Endothelial cell (in vitro differentiated cells): ENCODE measurements around the gene CCDC68. TPM values are rescaled to one million over a fixed set of nuclear protein-coding genes. Genes with fewer than 3 reads are reported as not detected.

Experiments
- DNase-seq: peaks from one replicate; pipeline ENCODE4 v3.0.0; 2021; ENCODE audit warnings: low spot score
- H3K27ac Mint-ChIP-seq: one replicate; pipeline ENCODE4 v1.8.0; 2021; ENCODE audit warnings: mixed read lengths, inconsistent platforms; ENCODE audit not compliant: unreplicated experiment
- H3K27me3 Mint-ChIP-seq: one replicate; pipeline ENCODE4 v1.8.0; 2021; ENCODE audit warnings: mild to moderate bottlenecking, moderate library complexity, mixed read lengths, inconsistent platforms; ENCODE audit not compliant: unreplicated experiment
- H3K36me3 Mint-ChIP-seq: one replicate; pipeline ENCODE4 v1.8.0; 2021; ENCODE audit warnings: mild to moderate bottlenecking, low read depth, mixed read lengths, inconsistent platforms; ENCODE audit not compliant: unreplicated experiment
- H3K4me1 Mint-ChIP-seq: one replicate; pipeline ENCODE4 v1.8.0; 2021; ENCODE audit warnings: mild to moderate bottlenecking, mixed read lengths, inconsistent platforms; ENCODE audit not compliant: unreplicated experiment
- H3K4me3 Mint-ChIP-seq: one replicate; pipeline ENCODE4 v1.8.0; 2021; ENCODE audit warnings: mild to moderate bottlenecking, mixed read lengths, inconsistent platforms; ENCODE audit not compliant: unreplicated experiment
- H3K9me3 Mint-ChIP-seq: one replicate; pipeline ENCODE4 v1.8.0; 2021; ENCODE audit warnings: mixed read lengths, inconsistent platforms; ENCODE audit not compliant: unreplicated experiment
- total RNA-seq: library from RNA; stranded (reverse); fragmentation: NEBNext Ultra II Directional; extraction: Animal tissue kit (Norgen Biotek cat#: 25700); gene quantifications from one replicate; pipeline ENCODE4 v1.2.1, GENCODE V29; 2021; ENCODE audit not compliant: unreplicated experiment
- TF ChIP-seq, protein P1 (sequence below): fragments of 200-600 bp; sonication (generic); IDR thresholded peaks from one replicate; pipeline ENCODE4 v1.5.0; 2021; ENCODE audit warnings: antibody characterized with exemption; ENCODE audit not compliant: unreplicated experiment

CCDC68 gene
- total RNA-seq, 1 donor from 2014 or later = 0.87 TPM

DNA sequence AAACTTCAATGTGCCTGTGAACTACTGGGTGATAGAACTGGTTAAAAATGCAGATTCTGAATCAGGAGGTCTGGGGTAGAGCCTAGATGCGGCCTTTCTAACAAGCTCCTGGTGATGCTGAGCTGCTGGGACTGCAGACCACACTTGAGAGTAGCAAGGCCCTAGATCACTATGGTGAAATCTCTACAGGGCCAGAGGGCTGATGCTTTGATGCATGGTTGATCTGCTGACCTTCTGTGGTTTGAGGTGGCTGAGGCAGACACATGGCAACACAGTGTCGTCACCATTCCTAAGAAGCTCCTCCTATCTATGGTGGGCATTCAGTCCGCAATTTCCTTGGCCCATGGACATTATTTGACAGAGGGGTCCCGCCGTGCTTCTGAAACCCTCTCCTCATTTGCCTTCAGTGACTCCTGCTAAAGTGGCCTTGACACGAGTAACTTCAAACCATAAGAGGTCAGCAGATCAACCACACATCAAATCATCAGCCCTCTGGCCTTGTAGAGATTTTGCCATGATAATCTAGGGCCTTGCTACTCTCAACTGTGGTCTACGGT lies 19.8 kb downstream of the CCDC68 start:
- no peaks in the 10 kb centered on the region for H3K4me1 Mint-ChIP-seq
- H3K27me3 Mint-ChIP-seq = no peaks in the 10 kb centered on the region
- no peaks in the 10 kb centered on the region for H3K9me3 Mint-ChIP-seq
- DNase-seq = no peak
- no peak overlapping the region for H3K4me3 Mint-ChIP-seq
- H3K27ac Mint-ChIP-seq = no peak overlapping the region
- no peaks in the 10 kb centered on the region for H3K36me3 Mint-ChIP-seq
- TF ChIP-seq, protein P1, sequence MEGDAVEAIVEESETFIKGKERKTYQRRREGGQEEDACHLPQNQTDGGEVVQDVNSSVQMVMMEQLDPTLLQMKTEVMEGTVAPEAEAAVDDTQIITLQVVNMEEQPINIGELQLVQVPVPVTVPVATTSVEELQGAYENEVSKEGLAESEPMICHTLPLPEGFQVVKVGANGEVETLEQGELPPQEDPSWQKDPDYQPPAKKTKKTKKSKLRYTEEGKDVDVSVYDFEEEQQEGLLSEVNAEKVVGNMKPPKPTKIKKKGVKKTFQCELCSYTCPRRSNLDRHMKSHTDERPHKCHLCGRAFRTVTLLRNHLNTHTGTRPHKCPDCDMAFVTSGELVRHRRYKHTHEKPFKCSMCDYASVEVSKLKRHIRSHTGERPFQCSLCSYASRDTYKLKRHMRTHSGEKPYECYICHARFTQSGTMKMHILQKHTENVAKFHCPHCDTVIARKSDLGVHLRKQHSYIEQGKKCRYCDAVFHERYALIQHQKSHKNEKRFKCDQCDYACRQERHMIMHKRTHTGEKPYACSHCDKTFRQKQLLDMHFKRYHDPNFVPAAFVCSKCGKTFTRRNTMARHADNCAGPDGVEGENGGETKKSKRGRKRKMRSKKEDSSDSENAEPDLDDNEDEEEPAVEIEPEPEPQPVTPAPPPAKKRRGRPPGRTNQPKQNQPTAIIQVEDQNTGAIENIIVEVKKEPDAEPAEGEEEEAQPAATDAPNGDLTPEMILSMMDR = no peak

DNA sequence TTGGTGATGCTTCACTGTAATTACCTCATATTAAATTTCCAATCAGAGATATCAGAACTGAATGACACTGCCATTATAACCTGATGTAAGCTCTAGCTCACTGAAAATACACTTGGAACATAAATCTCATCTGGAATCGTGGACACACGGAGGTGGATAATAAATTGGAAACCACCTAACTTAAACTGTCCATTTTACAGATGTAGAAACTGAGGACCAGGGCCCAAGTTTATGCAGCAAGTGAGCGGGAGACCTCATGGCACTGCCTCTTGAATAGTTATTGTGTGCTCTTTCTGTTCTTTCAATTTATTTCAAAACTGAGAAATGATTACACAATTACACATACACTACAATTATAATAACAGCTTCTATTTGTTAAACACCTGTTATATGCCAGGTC lies 20.8 kb downstream of the CCDC68 start:
- no peaks in the 10 kb centered on the region for H3K9me3 Mint-ChIP-seq
- H3K27me3 Mint-ChIP-seq = no peaks in the 10 kb centered on the region
- no peaks in the 10 kb centered on the region for H3K36me3 Mint-ChIP-seq
- H3K4me1 Mint-ChIP-seq = no peaks in the 10 kb centered on the region
- no peak for DNase-seq
- TF ChIP-seq, protein P1 = no peak
- H3K4me3 Mint-ChIP-seq = no peak overlapping the region
- no peak overlapping the region for H3K27ac Mint-ChIP-seq

DNA sequence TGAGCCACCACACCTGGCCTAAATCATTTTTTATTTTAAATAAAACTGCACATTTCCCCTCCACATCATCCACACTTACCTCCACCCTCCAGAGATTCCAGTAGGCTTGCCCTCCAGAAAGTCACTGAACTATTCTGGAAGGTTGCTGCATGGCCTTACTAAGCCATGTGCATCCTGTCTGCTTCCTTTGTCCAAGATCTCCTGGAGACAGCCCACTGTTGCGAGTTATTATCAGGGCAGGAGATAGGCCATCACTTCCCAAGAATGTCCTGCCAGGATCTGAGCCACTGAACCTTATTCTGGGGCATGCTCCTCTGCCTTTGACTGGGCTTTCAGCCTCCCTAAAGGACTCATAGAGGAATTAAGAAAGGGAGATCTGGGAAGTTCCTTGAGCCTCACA lies 26.8 kb downstream of the CCDC68 start:
- peaks cover 4% of the 10 kb centered on the region for H3K4me1 Mint-ChIP-seq
- no peak overlapping the region for H3K27ac Mint-ChIP-seq
- H3K27me3 Mint-ChIP-seq = no peaks in the 10 kb centered on the region
- no peak overlapping the region for H3K4me3 Mint-ChIP-seq
- H3K9me3 Mint-ChIP-seq = no peaks in the 10 kb centered on the region
- DNase-seq = no peak
- TF ChIP-seq, protein P1 = no peak
- no peaks in the 10 kb centered on the region for H3K36me3 Mint-ChIP-seq

DNA sequence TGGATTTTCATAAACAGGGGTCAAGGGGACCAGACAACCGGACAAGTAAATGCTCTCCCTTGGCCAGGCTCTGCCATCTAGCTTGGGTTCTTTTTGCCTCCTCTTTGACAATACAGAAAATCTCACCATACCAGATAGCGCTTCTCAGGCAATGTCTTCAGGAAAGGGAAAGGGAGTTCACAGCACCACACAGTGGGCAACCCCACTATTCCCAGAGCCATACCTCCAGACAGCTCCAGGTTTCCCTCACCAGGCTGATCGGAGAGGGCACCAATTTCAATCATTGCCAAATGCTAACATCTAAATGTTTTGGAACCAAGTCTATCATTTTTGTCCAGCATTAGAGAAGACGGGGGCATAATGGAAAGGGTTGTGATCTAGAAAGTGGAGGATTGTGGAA lies 28.1 kb downstream of the CCDC68 start:
- TF ChIP-seq, protein P1 = no peak
- H3K4me3 Mint-ChIP-seq = no peak overlapping the region
- no peak for DNase-seq
- no peaks in the 10 kb centered on the region for H3K27me3 Mint-ChIP-seq
- peaks cover 4% of the 10 kb centered on the region for H3K4me1 Mint-ChIP-seq
- no peak overlapping the region for H3K27ac Mint-ChIP-seq
- no peaks in the 10 kb centered on the region for H3K9me3 Mint-ChIP-seq
- H3K36me3 Mint-ChIP-seq = no peaks in the 10 kb centered on the region

DNA sequence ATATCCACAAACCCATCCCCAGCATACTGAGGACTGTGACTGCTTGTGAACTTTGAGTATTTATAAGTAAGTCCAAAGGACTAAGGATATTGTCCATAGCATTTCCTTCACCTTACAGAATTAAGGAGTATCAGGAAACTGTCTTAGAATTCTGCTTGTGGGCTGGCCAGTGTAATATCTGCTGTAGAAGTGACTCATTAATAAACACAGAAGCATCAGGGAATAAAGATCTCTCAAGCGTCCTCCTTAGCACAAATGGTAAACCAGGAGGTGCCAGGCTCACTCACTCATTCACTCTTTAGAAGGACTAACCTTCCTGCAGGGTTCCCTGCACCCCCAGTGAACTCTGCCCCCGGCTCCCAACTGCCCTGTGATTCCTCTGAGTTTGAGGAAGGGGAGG lies 31.0 kb downstream of the CCDC68 start:
- DNase-seq = no peak
- H3K4me1 Mint-ChIP-seq = peaks cover 13% of the 10 kb centered on the region
- no peaks in the 10 kb centered on the region for H3K36me3 Mint-ChIP-seq
- no peak overlapping the region for H3K27ac Mint-ChIP-seq
- no peaks in the 10 kb centered on the region for H3K27me3 Mint-ChIP-seq
- no peak overlapping the region for H3K4me3 Mint-ChIP-seq
- TF ChIP-seq, protein P1 = no peak
- H3K9me3 Mint-ChIP-seq = no peaks in the 10 kb centered on the region
